Measurements from ENCODE around the gene OTX1.

DNA sequence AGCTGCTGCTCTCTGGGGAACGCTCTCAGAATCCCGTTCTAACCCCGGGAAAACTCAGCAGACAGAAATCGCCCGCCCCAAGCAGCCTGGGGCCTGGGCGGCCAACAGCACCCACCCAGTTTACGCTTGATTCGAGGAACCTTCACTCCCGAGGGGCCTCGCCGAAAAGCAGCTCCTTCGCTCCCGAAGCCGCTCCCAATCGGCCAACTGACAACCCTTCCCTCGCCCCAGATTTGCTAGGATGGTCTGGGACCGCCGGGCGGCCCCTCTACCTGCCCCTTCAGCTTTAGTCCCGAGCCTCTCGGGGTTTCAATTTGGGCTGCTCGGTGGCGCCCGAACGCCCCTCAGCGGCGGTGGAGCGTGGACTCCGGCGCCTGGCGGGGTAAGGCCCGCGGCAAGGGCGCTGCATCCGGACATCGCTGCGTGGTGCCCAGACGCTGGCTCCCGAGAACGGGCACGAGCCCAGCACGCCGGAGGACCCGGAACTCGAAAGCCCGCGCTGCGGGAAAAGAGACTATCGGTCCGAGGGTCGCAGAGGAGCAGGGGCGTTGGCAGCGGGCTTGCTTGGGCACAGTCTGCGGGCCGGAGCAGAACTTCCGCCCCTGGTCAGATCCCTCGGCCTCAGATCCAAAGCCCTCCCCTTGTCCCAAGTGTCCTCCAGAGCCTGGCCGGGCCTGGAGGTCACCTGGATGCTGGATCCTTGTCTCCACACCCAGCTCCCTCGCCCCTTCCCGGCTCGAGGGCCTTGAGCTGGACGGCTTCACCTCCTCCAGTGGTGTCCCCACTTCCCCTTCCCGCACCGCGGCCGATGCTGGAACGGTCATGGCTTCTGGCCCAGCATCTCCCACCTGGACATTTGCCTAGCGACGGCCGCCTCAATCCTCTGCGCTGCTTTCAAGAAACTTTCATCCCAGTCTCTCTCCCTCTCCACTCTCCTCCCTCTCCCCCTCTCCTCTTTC, 3.0 kb upstream of the OTX1 start:
- no peak for TF ChIP-seq POLR2AphosphoS5 (IDR thresholded peaks at IDR 0.05; ENCODE audit: low read length)
- no peak for TF ChIP-seq ZBTB11 (CRISPR knock-in tag; IDR thresholded peaks at IDR 0.05)
- TF ChIP-seq SMAD5 (IDR thresholded peaks at IDR 0.05; ENCODE audit: low read depth) = no peak
- TF ChIP-seq JUND (IDR thresholded peaks at IDR 0.05; ENCODE audit: low read depth, low read length) = no peak
- TF ChIP-seq HDGF (IDR thresholded peaks at IDR 0.05) = no peak
- TF ChIP-seq CTCF (IDR thresholded peaks at IDR 0.05 in 2 of 3, conservative IDR thresholded peaks at IDR 0.05 in 1 of 3; ENCODE audit: control insufficient read depth in 2 of 3, extremely low read depth in 1 of 3, insufficient read depth in 1 of 3, low read depth in 3 of 3, low read length in 3 of 3) = no peak
